Chondrocyte (in vitro differentiated cells): ENCODE measurements around the gene NFX1. TPM values are rescaled to one million over a fixed set of nuclear protein-coding genes. Genes with fewer than 3 reads are reported as not detected.
"Not testable (repeated sequence)": the region's sequence is repeated elsewhere in the genome, so short reads cannot be mapped to it uniquely, and the experiment has no call there.

Experiments
- DNase-seq: peaks from one replicate; pipeline ENCODE4 v3.0.0; 2021; ENCODE audit warnings: mixed read lengths, low spot score
- H3K27ac Mint-ChIP-seq: one replicate; pipeline ENCODE4 v1.8.0; 2021; ENCODE audit warnings: mild to moderate bottlenecking, moderate library complexity, mixed read lengths; ENCODE audit not compliant: unreplicated experiment
- H3K27me3 Mint-ChIP-seq: 2 replicates; pipeline ENCODE4 v1.8.0; 2021; ENCODE audit warnings: low read depth, mixed read lengths
- H3K36me3 Mint-ChIP-seq: 2 replicates; pipeline ENCODE4 v1.8.0; 2021; ENCODE audit warnings: low read depth, mixed read lengths
- H3K4me1 Mint-ChIP-seq: 2 replicates; pipeline ENCODE4 v1.8.0; 2021; ENCODE audit warnings: low read depth, mild to moderate bottlenecking, mixed read lengths
- H3K4me3 Mint-ChIP-seq: one replicate; pipeline ENCODE4 v1.8.0; 2021; ENCODE audit warnings: mild to moderate bottlenecking, moderate library complexity, mixed read lengths; ENCODE audit not compliant: unreplicated experiment
- H3K9me3 Mint-ChIP-seq: 2 replicates; pipeline ENCODE4 v1.8.0; 2021; ENCODE audit warnings: low read depth, mixed read lengths
- total RNA-seq: library from RNA; stranded (reverse); gene quantifications from 3 replicates; pipeline ENCODE4 v1.2.1, GENCODE V29; 2021
- TF ChIP-seq, protein P1 (sequence below): fragments of 200-600 bp; sonication (generic); IDR thresholded peaks from 2 replicates; pipeline ENCODE4 v1.5.0; 2021; ENCODE audit warnings: antibody characterized with exemption, mild to moderate bottlenecking, moderate library complexity

Gene NFX1
- total RNA-seq, 1 donor from 2014 or later = 28.4 TPM

DNA sequence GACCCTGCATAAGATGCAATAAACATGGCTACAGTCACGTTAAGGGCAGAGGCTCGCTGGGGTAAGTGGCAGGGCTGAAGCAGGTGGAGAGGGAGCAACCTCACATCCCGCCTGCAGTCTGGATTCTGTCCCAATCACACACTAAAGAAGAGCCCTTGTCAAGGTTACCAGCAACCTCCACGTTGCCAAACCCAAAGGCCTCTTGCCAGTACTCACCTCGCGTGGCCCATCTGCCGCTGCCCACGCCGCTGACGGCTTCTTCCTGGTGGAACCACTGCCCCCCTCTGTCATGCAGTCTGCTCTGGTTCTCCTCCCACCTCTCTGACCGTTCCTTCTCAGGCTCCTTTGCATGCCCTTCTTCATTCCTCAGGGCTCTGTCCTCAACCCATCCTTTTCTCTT is 103.3 kb downstream of the NFX1 start:
- TF ChIP-seq, protein P1, sequence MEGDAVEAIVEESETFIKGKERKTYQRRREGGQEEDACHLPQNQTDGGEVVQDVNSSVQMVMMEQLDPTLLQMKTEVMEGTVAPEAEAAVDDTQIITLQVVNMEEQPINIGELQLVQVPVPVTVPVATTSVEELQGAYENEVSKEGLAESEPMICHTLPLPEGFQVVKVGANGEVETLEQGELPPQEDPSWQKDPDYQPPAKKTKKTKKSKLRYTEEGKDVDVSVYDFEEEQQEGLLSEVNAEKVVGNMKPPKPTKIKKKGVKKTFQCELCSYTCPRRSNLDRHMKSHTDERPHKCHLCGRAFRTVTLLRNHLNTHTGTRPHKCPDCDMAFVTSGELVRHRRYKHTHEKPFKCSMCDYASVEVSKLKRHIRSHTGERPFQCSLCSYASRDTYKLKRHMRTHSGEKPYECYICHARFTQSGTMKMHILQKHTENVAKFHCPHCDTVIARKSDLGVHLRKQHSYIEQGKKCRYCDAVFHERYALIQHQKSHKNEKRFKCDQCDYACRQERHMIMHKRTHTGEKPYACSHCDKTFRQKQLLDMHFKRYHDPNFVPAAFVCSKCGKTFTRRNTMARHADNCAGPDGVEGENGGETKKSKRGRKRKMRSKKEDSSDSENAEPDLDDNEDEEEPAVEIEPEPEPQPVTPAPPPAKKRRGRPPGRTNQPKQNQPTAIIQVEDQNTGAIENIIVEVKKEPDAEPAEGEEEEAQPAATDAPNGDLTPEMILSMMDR = no peak
- Mint-ChIP-seq H3K4me3 (no peak overlapping the region), H3K9me3 (no peaks in the 10 kb centered on the region), H3K4me1 (peaks cover 22% of the 10 kb centered on the region), H3K36me3 (no peaks in the 10 kb centered on the region), H3K27ac (no peak overlapping the region), H3K27me3 (no peaks in the 10 kb centered on the region)
- no peak for DNase-seq

DNA sequence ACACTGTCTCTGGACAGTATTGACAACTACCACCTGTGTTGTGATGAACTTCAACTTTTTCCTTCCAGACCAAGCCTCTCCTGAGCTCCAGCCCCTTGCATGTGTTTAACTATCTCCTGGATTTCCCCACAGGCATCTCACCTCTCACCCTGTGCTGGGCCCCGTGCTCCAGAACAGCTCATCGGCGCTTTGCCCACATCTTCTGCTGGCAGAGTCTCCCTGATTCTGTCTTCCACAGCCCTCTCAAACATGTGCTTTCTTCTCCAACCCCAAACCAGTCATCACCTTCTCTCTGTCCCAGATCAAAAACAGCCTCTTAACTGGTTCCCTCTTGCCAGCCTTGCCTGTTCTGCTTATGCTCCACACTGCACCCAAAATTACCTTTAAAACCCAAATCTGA is 103.7 kb downstream of the NFX1 start:
- DNase-seq, H3K27me3 Mint-ChIP-seq, H3K4me3 Mint-ChIP-seq, H3K9me3 Mint-ChIP-seq, H3K36me3 Mint-ChIP-seq, H3K27ac Mint-ChIP-seq: not testable (repeated sequence)
- peaks cover 22% of the 10 kb centered on the region for H3K4me1 Mint-ChIP-seq

GRCh38 chr9:33395159-33395879 is 105.0 kb downstream of the NFX1 start:
- H3K4me3 Mint-ChIP-seq, H3K36me3 Mint-ChIP-seq, H3K9me3 Mint-ChIP-seq, DNase-seq, H3K27me3 Mint-ChIP-seq, H3K27ac Mint-ChIP-seq: not testable (repeated sequence)
- peaks cover 17% of the 10 kb centered on the region for H3K4me1 Mint-ChIP-seq

- not testable (repeated sequence) for H3K4me1 Mint-ChIP-seq, H3K36me3 Mint-ChIP-seq, DNase-seq, H3K4me3 Mint-ChIP-seq, H3K27ac Mint-ChIP-seq, H3K9me3 Mint-ChIP-seq, H3K27me3 Mint-ChIP-seq
Observed at GRCh38 chr9:33397801-33398200, 107.5 kb downstream of the NFX1 start.

- not testable (repeated sequence) for H3K27ac Mint-ChIP-seq
Observed at GRCh38 chr9:33399047-33399446, 108.7 kb downstream of the NFX1 start.

DNA sequence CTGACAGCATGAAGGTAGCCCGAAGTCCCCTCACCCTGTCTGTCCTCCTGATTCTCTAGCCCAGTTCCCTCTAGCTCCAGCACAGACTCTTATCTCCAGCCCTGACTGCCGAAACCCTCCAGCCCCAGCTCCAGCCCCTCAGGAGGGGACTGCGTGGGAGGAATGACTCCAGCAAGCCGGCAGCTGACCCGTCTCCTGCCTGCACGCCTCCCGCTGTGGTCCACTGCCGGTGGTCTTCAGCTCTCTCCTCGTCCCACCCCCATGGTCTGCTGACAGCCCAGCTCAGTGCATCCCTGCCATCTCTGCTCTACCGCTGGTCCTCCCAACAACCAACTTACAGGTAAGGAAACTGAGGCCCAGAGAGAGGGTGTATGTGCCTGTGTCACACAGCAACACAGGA is 111.5 kb downstream of the NFX1 start:
- not testable (repeated sequence) for DNase-seq, H3K27ac Mint-ChIP-seq, H3K4me1 Mint-ChIP-seq, H3K9me3 Mint-ChIP-seq, H3K27me3 Mint-ChIP-seq, H3K36me3 Mint-ChIP-seq, H3K4me3 Mint-ChIP-seq

More at GRCh38 chr9:33399047-33399446, 108.7 kb downstream of the NFX1 start:
- not testable (repeated sequence) for H3K9me3 Mint-ChIP-seq, DNase-seq, H3K4me3 Mint-ChIP-seq, H3K36me3 Mint-ChIP-seq, H3K27me3 Mint-ChIP-seq, H3K4me1 Mint-ChIP-seq

DNA sequence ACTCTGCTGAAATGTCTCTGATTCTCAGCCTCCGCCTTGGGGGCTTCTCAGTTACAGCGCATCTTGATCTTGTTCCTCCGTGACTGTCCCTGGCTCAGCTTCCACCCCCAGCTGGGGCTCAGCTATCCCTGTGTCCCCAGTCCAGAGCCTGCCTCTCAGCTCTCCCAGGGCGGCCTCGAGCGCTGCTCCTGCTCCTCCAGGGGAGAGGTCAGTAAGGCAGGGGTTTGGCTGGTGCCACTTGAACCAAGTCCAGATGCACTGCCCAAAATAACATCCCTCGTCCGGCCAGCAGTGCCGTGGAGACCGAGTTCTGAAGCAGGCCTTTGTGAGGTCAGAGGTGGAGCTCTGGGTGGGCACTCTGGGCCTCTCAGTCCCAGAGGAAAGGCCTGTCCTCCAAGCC is 112.1 kb downstream of the NFX1 start, which contains the start of gene AQP7:
Gene AQP7 (minus strand): TSS at position 198 of the 400 bp plus-strand sequence. CDS start 1,306 bp downstream, outside the sequence.
- H3K4me3 Mint-ChIP-seq, H3K4me1 Mint-ChIP-seq, H3K36me3 Mint-ChIP-seq, H3K27me3 Mint-ChIP-seq, H3K9me3 Mint-ChIP-seq, H3K27ac Mint-ChIP-seq, DNase-seq: not testable (repeated sequence)

DNA sequence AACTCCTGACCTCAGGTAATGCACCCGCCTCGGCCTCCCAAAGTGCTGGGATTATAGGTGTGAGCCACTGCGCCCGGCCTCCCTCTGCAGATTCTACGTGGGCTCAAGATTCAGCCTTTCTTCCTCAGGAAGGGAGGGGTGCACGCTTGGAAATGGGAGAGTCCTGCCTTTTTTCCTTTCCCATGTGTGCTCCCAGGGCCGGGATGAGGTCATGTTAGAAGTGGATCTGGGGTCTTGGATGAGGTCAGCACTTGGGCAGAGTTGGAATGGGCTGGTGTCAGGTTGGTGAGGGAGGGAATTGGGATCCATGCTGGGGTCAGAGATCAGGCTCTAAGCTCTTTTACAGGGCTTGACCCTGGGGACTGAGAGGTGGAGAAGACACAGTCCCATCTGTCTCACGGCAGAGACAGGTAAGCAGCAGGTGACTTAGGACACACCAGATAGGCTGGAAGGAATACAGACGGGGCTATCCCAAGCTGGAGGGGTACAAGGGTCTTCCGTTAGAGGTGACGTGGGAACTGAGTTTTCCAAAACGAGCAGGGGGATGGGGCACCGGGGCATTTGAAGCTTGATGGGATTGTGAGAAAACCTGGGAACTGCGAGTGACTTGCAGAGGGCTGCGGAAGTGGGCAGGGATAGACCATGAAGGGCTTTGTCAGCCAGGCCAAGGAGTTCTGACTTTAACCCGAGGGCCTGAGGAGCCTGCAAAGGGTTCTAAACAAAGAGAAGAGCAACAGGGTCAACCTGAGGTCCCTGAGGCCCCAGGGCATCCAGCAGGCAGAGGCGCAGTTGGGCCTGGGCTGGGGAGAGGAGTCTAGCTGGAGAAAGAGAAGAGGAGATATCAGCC is 113.8 kb downstream of the NFX1 start:
- DNase-seq = no peak
- no peak overlapping the region for H3K27ac Mint-ChIP-seq

More for the DNA sequence above, 113.8 kb downstream of the NFX1 start:
- Mint-ChIP-seq H3K36me3 (no peaks in the 10 kb centered on the region), H3K4me1 (peaks cover 4% of the 10 kb centered on the region), H3K9me3 (no peaks in the 10 kb centered on the region), H3K27me3 (peaks cover 5% of the 10 kb centered on the region), H3K4me3 (no peak overlapping the region)
- TF ChIP-seq, protein P1 = no peak
